H1 (cell line): ENCODE results near the gene OCRL. TPM values are rescaled to one million over a fixed set of nuclear protein-coding genes. Genes with fewer than 3 reads are reported as not detected.
"Not testable (repeated sequence)": the region's sequence is repeated elsewhere in the genome, so short reads cannot be mapped to it uniquely, and the experiment has no call there.

Experiments
- CTCF ChIA-PET: fragments of 300-600 bp; sonication (Branson Sonifier 250); formaldehyde crosslinking; loops from one replicate; lab custom pipeline; 2021; ENCODE audit not compliant: partially characterized antibody; lab: Charles Lee
- POLR2A ChIA-PET: fragments of 300-600 bp; sonication (Branson Sonifier 250); formaldehyde crosslinking; loops from one replicate; lab custom pipeline; 2021; ENCODE audit warnings: inconsistent platforms; ENCODE audit not compliant: partially characterized antibody; lab: Charles Lee
- DNase-seq, 2 experiments: peaks; one replicate each; pipeline versions ENCODE4 v3.0.0 to v3.0.0-alpha.2; 2010 to 2022; ENCODE audit warnings: low spot score in 2 of 2, low read depth in 1 of 2, mixed read lengths in 1 of 2
- FAIRE-seq: peaks from 2 replicates; lab custom pipeline; 2011; peaks lifted over from hg19 to GRCh38; lab: Jason Lieb, UNC
- H2AFZ ChIP-seq: 2 replicates; pipeline ENCODE4 v1.8.1; 2012; ENCODE audit warnings: low read length, inconsistent platforms
- H2AK5ac ChIP-seq: 2 replicates; pipeline ENCODE4 v1.6.1; 2013; ENCODE audit warnings: low read depth, low read length
- H2BK120ac ChIP-seq: replicated peaks from 2 replicates; pipeline ENCODE3; 2013; ENCODE audit warnings: low read depth, low read length, inconsistent platforms
- H2BK12ac ChIP-seq: 2 replicates; pipeline ENCODE4 v1.6.1; 2013; ENCODE audit warnings: low read depth, low read length
- H2BK15ac ChIP-seq: 2 replicates; pipeline ENCODE4 v1.6.1; 2013; ENCODE audit warnings: low read length
- H2BK20ac ChIP-seq: 2 replicates; pipeline ENCODE4 v1.6.1; 2013; ENCODE audit warnings: low read length
- H2BK5ac ChIP-seq: 2 replicates; pipeline ENCODE4 v1.6.1; 2013; ENCODE audit warnings: low read depth, low read length
- H3K14ac ChIP-seq: 2 replicates; pipeline ENCODE4 v1.6.1; 2013; ENCODE audit warnings: inconsistent platforms; ENCODE audit not compliant: insufficient read length
- H3K18ac ChIP-seq: 2 replicates; pipeline ENCODE4 v1.6.1; 2013; ENCODE audit warnings: low read length; ENCODE audit errors: extremely low read depth
- H3K23ac ChIP-seq: 2 replicates; pipeline ENCODE4 v1.6.1; 2013; ENCODE audit warnings: inconsistent platforms; ENCODE audit not compliant: insufficient read length
- H3K23me2 ChIP-seq: 2 replicates; pipeline ENCODE4 v1.6.1; 2013; ENCODE audit warnings: low read depth, low read length
- H3K27ac ChIP-seq: 2 replicates; pipeline ENCODE4 v1.6.1; 2011; ENCODE audit warnings: low read depth, low read length, inconsistent platforms
- H3K27me3 ChIP-seq, 4 experiments: replicated peaks in 1 of 4; 1 replicate in 1 of 4; 2 replicates in 3 of 4; pipeline versions ENCODE4 v1.6.1 to v1.8.1; 2011 to 2013; ENCODE audit warnings: low read length in 3 of 4, mild to moderate bottlenecking in 3 of 4, inconsistent platforms in 2 of 4, mixed read lengths in 2 of 4, moderate library complexity in 1 of 4; ENCODE audit not compliant: control insufficient read depth in 3 of 4, insufficient read depth in 3 of 4; ENCODE audit errors: extremely low read depth in 1 of 4
- H3K36me3 ChIP-seq, 4 experiments: 2 replicates each; pipeline versions ENCODE4 v1.6.1 to v1.8.1; 2011 to 2013; ENCODE audit warnings: mild to moderate bottlenecking in 4 of 4, low read length in 3 of 4, moderate library complexity in 2 of 4, control low read depth in 1 of 4, inconsistent platforms in 1 of 4; ENCODE audit not compliant: insufficient read depth in 4 of 4, control insufficient read depth in 2 of 4
- H3K4ac ChIP-seq: replicated peaks from 2 replicates; pipeline ENCODE3; 2013; ENCODE audit warnings: low read length, low read depth, mixed read lengths, inconsistent platforms; ENCODE audit not compliant: insufficient read length
- H3K4me1 ChIP-seq, 4 experiments: replicated peaks in 1 of 4; 1 replicate in 1 of 4; 2 replicates in 3 of 4; pipeline versions ENCODE4 v1.6.1 to v1.8.1; 2011 to 2013; ENCODE audit warnings: low read length in 3 of 4, inconsistent platforms in 2 of 4, mixed read lengths in 1 of 4; ENCODE audit not compliant: insufficient read depth in 4 of 4, control insufficient read depth in 3 of 4
- H3K4me2 ChIP-seq, 2 experiments: 2 replicates each; pipeline versions ENCODE4 v1.6.1 to v1.8.1; 2011 to 2013; ENCODE audit warnings: low read depth in 2 of 2, low read length in 2 of 2, control low read depth in 1 of 2, inconsistent platforms in 1 of 2, mild to moderate bottlenecking in 1 of 2; ENCODE audit not compliant: insufficient read depth in 1 of 2
- H3K4me3 ChIP-seq, 4 experiments: fragments of 200-600, 300-600 bp in 1 of 4; sonication (generic), shearing (Covaris generic), sonication (Bioruptor Twin) in 1 of 4; 2 replicates each; pipeline versions ENCODE4 v1.5.1 to v1.8.1; 2011 to 2016; ENCODE audit warnings: low read length in 4 of 4, low read depth in 3 of 4, control low read depth in 2 of 4, inconsistent platforms in 2 of 4, mild to moderate bottlenecking in 2 of 4, mixed read lengths in 1 of 4, moderate library complexity in 1 of 4; ENCODE audit not compliant: insufficient read depth in 2 of 4; ENCODE audit errors: extremely low read depth in 1 of 4
- H3K56ac ChIP-seq: replicated peaks from 2 replicates; pipeline ENCODE3; 2013; ENCODE audit warnings: low read depth, mild to moderate bottlenecking, mixed read lengths, low read length, inconsistent platforms; ENCODE audit not compliant: insufficient read length
- H3K79me1 ChIP-seq: 2 replicates; pipeline ENCODE4 v1.6.1; 2013; ENCODE audit warnings: low read depth, low read length, control low read depth
- H3K79me2 ChIP-seq, 2 experiments: 2 replicates each; pipeline versions ENCODE4 v1.6.1 to v1.8.1; 2012 to 2013; ENCODE audit warnings: low read length in 2 of 2, mild to moderate bottlenecking in 2 of 2, inconsistent platforms in 1 of 2; ENCODE audit not compliant: insufficient read depth in 2 of 2, control insufficient read depth in 1 of 2
- H3K9ac ChIP-seq, 4 experiments: replicated peaks in 1 of 4; 1 replicate in 1 of 4; 2 replicates in 3 of 4; pipeline versions ENCODE4 v1.6.1 to v1.8.1; 2011 to 2013; ENCODE audit warnings: low read depth in 3 of 4, low read length in 3 of 4, control low read depth in 2 of 4, mild to moderate bottlenecking in 2 of 4, moderate library complexity in 2 of 4, inconsistent platforms in 1 of 4; ENCODE audit errors: extremely low read depth in 1 of 4
- H3K9me3 ChIP-seq, 2 experiments: 2 replicates each; pipeline versions ENCODE4 v1.6.1 to v1.8.1; 2012 to 2013; ENCODE audit warnings: mild to moderate bottlenecking in 2 of 2, moderate library complexity in 2 of 2, control low read depth in 1 of 2, inconsistent platforms in 1 of 2, low read depth in 1 of 2, low read length in 1 of 2, mixed read lengths in 1 of 2; ENCODE audit not compliant: insufficient read depth in 2 of 2
- H4K20me1 ChIP-seq, 2 experiments: replicated peaks in 1 of 2; 2 replicates each; pipeline versions ENCODE3 to v1.8.1; 2011 to 2013; ENCODE audit warnings: inconsistent platforms in 2 of 2, low read length in 2 of 2, mild to moderate bottlenecking in 1 of 2; ENCODE audit not compliant: insufficient read depth in 2 of 2, control insufficient read depth in 1 of 2
- H4K5ac ChIP-seq: 2 replicates; pipeline ENCODE4 v1.6.1; 2013; ENCODE audit warnings: low read length, low read depth, mixed read lengths, inconsistent platforms; ENCODE audit not compliant: insufficient read length
- H4K8ac ChIP-seq: 2 replicates; pipeline ENCODE4 v1.8.0; 2013; ENCODE audit warnings: mild to moderate bottlenecking, moderate library complexity, low read length, inconsistent platforms; ENCODE audit not compliant: insufficient read depth; ENCODE audit errors: extremely low read depth
- H4K91ac ChIP-seq: replicated peaks from 2 replicates; pipeline ENCODE3; 2013; ENCODE audit warnings: low read length, mixed read lengths, inconsistent platforms; ENCODE audit not compliant: insufficient read length
- WGBS, 2 experiments: shearing (Covaris generic) in 1 of 2; methylation state at CpG; one replicate each; pipeline versions ENCODE4 v1.1.6 to v1.1.7; 2013 to 2015; ENCODE audit warnings: low lambda C conversion rate in 2 of 2, mixed read lengths in 2 of 2, inconsistent platforms in 1 of 2, low coverage in 1 of 2, missing lambda C conversion rate in 1 of 2; ENCODE audit not compliant: insufficient replicate concordance in 2 of 2, insufficient coverage in 1 of 2, insufficient read length in 1 of 2; ENCODE audit errors: extremely low coverage in 1 of 2, missing lambda C conversion rate in 1 of 2; 5-methylcytosine and 5-hydroxymethylcytosine counted together
- polyA plus RNA-seq, 7 experiments: library from polyadenylated mRNA; depleted of rRNA in 3 of 7; stranded (reverse) in 5 of 7; unstranded in 2 of 7; fragments of >200 nt in 5 of 7; fragments of 200-250 nt in 2 of 7; gene quantifications; 1 replicate in 5 of 7; 2 replicates in 1 of 7; 4 replicates in 1 of 7; pipeline versions ENCODE4 v1.2.1 to v1.2.3, GENCODE V29; 2011 to 2013; ENCODE audit warnings: missing spikeins in 2 of 7, mixed read lengths in 2 of 7
- total RNA-seq: library from RNA; stranded (reverse); fragmentation: NEBNext Ultra II Directional; extraction: Animal tissue kit (Norgen Biotek cat#: 25700); gene quantifications from 2 replicates; pipeline ENCODE4 v1.2.1, GENCODE V29; 2021

OCRL gene
- total and polyA plus RNA-seq, 2 of the 8 experiments (the other 6 are each of a cell fraction or from before 2014, with no cell fraction given), result 12.7 to 15.1 TPM

GRCh38 chrX:129554816-129555215, 14.8 kb downstream of the OCRL start:
- H3K27ac ChIP-seq, H3K14ac ChIP-seq, POLR2A ChIA-PET, H2BK15ac ChIP-seq, H3K18ac ChIP-seq, H4K91ac ChIP-seq, H4K8ac ChIP-seq, H3K79me2 ChIP-seq, H2BK120ac ChIP-seq, H3K4me2 ChIP-seq, H3K4ac ChIP-seq, H3K4me1 ChIP-seq, H3K9ac ChIP-seq, H2AFZ ChIP-seq, H4K20me1 ChIP-seq, H3K4me3 ChIP-seq, H3K79me1 ChIP-seq, H3K27me3 ChIP-seq, H3K23ac ChIP-seq, H2BK20ac ChIP-seq, H3K23me2 ChIP-seq, H2BK12ac ChIP-seq, DNase-seq, H3K9me3 ChIP-seq, FAIRE-seq, H4K5ac ChIP-seq, H2BK5ac ChIP-seq, H2AK5ac ChIP-seq, CTCF ChIA-PET, H3K56ac ChIP-seq: not testable (repeated sequence)
- peaks cover 0 to 30% (median 5%) of the 10 kb centered on the region in 4 experiments; a peak in 3 of 8 replicates for H3K36me3 ChIP-seq
- WGBS, 2 experiments, result 98% methylated on average over 8 of the region's 8 CpGs; no CpG with 5 or more reads in 1 of the 2 experiments
